Panc1 (cell line): ENCODE data around the gene LRRC3B.

Experiments used
- SIN3A ChIP-seq: IDR thresholded peaks from 2 replicates; pipeline ENCODE4 v1.6.1; 2012; ENCODE audit warnings: low read depth, mild to moderate bottlenecking, low read length, moderate library complexity, borderline replicate concordance; ENCODE audit not compliant: insufficient read depth
- TF ChIP-seq, protein P1 (sequence below): fragments of 450-650 bp; IDR thresholded peaks from 2 replicates; pipeline ENCODE4 v1.5.1; 2017; ENCODE audit warnings: mild to moderate bottlenecking
- TF ChIP-seq, protein P2 (sequence below), 2 experiments: IDR thresholded peaks; 2 replicates each; pipeline ENCODE4 v1.6.1; 2011 to 2012; ENCODE audit warnings: low read depth in 2 of 2, control low read depth in 1 of 2, low read length in 1 of 2, mild to moderate bottlenecking in 1 of 2, moderate library complexity in 1 of 2; ENCODE audit not compliant: insufficient read depth in 1 of 2

DNA sequence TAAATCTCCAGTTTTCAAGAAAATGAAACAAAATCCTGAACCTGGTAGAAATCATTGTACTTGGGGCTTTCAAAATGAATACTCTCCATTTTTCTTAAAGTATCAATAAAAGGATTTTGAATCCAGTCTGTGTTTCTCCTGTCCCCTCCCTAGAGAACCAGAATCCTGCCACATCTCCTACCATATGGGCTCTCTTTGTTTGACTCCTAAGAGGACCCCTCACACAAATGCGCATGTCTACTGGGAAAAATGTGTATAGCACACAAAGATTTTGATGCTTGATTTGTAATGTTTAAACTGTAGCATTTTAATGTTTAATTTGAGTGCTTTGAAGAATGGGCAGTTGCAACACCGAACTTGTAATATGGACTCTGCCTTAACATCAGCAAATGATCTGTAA lies 25.9 kb downstream of the LRRC3B start:
- TF ChIP-seq, protein P1, sequence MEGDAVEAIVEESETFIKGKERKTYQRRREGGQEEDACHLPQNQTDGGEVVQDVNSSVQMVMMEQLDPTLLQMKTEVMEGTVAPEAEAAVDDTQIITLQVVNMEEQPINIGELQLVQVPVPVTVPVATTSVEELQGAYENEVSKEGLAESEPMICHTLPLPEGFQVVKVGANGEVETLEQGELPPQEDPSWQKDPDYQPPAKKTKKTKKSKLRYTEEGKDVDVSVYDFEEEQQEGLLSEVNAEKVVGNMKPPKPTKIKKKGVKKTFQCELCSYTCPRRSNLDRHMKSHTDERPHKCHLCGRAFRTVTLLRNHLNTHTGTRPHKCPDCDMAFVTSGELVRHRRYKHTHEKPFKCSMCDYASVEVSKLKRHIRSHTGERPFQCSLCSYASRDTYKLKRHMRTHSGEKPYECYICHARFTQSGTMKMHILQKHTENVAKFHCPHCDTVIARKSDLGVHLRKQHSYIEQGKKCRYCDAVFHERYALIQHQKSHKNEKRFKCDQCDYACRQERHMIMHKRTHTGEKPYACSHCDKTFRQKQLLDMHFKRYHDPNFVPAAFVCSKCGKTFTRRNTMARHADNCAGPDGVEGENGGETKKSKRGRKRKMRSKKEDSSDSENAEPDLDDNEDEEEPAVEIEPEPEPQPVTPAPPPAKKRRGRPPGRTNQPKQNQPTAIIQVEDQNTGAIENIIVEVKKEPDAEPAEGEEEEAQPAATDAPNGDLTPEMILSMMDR, result no peak
- TF ChIP-seq SIN3A, result no peak
- TF ChIP-seq, protein P2, sequence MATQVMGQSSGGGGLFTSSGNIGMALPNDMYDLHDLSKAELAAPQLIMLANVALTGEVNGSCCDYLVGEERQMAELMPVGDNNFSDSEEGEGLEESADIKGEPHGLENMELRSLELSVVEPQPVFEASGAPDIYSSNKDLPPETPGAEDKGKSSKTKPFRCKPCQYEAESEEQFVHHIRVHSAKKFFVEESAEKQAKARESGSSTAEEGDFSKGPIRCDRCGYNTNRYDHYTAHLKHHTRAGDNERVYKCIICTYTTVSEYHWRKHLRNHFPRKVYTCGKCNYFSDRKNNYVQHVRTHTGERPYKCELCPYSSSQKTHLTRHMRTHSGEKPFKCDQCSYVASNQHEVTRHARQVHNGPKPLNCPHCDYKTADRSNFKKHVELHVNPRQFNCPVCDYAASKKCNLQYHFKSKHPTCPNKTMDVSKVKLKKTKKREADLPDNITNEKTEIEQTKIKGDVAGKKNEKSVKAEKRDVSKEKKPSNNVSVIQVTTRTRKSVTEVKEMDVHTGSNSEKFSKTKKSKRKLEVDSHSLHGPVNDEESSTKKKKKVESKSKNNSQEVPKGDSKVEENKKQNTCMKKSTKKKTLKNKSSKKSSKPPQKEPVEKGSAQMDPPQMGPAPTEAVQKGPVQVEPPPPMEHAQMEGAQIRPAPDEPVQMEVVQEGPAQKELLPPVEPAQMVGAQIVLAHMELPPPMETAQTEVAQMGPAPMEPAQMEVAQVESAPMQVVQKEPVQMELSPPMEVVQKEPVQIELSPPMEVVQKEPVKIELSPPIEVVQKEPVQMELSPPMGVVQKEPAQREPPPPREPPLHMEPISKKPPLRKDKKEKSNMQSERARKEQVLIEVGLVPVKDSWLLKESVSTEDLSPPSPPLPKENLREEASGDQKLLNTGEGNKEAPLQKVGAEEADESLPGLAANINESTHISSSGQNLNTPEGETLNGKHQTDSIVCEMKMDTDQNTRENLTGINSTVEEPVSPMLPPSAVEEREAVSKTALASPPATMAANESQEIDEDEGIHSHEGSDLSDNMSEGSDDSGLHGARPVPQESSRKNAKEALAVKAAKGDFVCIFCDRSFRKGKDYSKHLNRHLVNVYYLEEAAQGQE (IDR thresholded peaks at IDR 0.05; ENCODE audit: insufficient read depth in 1 of 2, low read depth in 2 of 2, low read length in 1 of 2), result no peak
